NCI-H2196 (cell line): ENCODE results near the gene HBZ.
"Not testable (repeated sequence)": the region's sequence is repeated elsewhere in the genome, so short reads cannot be mapped to it uniquely, and the experiment has no call there.

ENCODE experiments used
- DNase-seq: peaks from one replicate; lab custom pipeline; 2025; ENCODE audit not compliant: unreplicated experiment; lab: John Stamatoyannopoulos, UW

The HBZ gene

DNA sequence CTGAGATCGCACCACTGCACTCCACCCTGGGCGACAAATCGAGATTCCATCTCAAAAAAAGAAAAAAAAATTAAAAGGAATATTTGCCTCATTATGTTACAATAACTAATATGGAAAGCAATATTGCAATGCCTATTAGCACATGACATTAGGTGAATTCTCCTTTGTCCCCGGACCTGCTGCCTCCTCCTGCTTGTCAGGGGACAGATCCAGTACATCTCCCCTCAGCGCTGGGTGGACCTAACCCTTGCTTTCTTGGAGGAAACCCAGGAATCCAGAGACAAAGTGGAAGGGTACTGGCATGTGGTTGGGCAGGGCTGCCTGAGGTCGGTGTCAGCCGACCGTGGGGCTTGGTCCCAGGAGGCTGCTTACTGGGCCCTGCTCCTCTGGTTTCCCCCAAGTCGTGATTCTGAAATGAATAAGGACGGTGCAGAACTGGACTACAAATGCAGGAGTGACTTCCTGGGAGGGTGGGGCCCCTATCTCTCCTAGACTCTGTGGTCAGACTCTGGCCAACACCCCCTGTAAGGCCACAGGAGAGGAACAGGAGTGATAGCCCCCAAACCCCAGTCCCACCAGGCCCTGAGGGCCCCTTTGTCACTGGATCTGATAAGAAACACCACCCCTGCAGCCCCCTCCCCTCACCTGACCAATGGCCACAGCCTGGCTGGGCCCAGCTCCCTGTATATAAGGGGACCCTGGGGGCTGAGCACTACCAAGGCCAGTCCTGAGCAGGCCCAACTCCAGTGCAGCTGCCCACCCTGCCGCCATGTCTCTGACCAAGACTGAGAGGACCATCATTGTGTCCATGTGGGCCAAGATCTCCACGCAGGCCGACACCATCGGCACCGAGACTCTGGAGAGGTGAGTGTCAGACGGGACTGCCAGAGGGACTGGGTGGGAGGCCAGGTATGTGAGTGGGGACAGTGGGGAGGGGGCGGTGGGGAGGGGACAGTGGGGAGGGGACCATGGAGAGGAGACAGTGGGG is at the start of gene HBZ:
HBZ (plus strand) TSS at position 504 of the 988 bp plus-strand sequence; CDS start at position 770, 266 bp downstream.
- DNase-seq: no peak

DNA sequence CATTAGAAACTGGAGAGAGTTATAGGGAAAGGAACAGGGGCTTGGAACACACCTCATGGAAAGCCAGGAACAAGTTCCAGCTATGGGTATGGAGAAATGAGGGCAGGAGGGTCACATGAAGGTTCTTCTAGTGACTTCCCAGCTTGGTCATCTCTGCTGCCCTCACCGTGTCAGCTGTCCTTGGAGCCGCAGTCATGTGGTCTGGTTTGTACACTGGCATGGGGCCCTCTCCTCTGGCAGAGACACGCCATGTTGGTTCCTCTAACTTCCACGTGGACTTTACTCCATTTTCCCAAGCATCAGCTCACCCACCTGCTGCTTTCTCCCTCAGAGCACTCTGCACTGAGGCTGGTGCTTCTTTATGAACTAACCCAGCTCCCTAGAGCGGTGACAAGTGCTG is 48.1 kb upstream of the HBZ start:
- DNase-seq: no peak

DNA sequence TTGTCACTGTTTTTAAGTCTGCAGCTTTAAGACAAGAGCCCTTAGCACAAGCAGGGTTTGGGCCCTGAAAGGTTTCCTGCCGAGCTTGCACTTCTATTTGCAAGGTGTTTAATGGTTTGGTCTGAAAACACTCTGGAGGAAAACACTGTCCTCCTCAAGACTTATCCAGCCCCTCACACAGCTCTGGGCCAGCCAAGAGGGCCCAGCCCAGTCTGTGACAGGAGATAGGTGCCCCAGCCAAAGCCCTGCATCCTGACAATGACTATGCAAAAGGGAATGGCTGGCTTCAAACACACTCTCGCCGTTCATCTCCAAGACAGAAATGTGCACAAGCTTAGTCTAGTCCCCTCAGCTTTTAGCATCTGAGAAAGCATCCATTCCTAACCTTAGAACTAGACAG is 47.5 kb upstream of the HBZ start:
- DNase-seq: no peak

DNA sequence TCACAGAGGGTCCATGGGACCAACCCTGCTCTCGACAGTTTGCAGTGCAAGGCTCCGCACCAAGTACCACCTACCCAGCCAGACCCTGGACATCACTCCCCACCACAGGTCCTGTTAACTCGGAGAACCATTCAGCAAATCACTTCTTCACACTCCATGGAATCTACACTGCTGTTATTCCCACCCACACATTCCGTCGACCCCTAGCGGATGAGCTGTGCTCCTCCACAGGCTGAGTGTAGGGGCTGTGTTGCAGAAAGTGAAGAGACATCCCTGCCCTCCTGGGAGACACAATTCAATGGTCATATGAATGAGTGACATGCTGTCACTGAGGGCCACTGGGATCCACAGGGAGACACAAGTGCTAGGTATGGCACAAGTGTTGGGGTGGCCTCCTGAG is 46.9 kb upstream of the HBZ start:
- DNase-seq: no peak

DNA sequence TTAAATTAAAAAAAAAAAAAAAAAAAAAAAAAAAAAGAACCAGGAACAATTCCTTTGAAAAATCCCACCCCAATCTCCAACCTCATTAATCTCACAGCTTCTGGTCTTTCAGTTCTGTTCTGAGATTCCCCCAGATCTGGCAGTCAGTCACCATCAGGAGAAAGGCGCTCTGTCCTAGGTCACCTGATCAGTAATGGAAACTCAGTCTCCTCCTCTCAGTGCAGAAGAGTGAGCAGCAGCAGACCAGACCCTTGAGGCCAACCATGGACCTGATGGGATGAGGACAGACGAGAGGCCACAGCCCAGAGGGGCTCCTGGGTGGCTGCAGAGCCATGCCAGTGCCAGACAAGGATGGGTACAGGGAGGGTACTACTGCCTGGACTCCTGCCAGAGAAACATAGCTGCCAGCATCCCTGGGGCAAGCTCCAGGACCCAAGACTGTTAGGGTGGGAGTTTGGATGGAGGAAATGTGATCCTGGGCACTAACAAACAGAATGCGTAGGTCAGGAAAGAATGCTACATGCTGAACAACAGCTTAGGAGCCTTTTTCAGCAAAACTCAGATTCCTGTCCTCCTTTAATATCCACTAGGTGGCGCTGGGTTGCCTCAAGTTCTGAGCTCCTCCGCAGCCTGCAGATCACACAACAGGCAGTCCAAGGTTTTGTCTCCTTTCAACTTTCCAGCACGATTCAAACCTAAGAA is 45.7 kb upstream of the HBZ start:
- peak; percentile 79 for DNase-seq

DNA sequence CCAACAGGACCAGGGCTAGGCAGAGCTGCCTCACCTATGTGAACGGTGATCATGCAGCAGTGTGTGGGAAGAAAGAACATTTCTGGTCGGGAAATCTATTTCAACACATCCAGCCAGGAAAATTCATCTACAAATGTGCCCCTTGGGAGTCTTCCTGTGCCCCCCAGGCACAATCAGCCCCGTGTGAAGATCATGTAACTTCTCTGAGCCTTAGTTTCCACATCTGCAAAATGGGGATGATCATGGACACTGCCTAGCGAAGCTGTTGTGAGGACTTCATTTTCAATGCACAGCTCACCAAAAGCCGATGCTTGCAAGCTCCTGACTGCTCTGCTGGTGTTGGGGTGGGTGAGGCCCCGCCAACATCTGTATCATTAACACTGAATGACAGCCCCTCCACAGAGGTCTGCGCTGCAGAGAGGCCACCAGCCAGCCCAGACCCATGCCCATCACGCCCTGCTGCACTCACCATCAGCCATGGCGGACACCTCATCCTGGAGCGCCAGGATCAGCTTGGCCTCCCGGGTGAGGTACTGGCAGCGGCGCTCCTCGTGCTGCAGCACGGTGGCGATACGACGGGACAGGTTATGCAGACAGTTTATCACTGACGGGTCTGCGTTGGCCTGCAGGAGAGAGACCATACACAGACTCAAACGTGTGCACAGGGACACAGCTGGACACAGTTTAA is 40.1 kb upstream of the HBZ start:
- no peak for DNase-seq

DNA sequence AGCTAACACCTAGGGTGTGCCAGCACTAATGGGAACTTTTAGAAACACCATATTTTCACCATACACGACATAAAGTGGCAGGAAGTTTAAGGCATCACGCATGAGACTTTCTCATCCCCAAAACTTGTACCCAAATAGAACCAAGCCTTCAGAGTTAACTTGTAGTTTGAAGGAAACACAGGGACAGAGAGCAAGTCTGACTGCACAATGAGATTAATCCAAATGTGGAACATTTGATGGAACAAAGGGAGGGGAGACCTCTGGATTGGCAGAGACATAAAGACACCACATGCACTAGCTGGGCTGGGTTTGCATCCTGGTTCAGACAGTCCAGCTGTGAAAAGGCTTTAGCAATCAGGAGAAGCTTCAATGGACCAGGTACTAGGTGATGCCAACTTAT is 38.1 kb upstream of the HBZ start:
- DNase-seq: no peak

DNA sequence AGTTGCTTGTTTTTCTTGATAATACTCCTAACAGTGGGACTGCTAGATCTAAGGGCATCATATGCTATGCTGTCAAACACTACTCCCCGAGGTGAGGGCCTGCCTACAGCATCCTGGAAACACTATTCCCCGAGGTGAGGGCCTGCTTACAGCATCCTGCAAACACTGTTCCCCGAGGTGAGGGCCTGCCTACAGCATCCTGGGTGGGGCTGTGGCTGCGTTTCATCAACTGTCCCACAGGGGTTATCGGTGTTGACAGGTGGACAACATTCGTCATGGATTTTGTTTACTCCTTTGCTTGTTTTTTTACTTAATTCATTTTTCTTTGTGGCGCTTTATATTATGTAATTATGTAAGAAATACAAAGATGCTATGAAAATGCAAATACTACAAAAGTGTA is 36.4 kb upstream of the HBZ start:
- no peak for DNase-seq

DNA sequence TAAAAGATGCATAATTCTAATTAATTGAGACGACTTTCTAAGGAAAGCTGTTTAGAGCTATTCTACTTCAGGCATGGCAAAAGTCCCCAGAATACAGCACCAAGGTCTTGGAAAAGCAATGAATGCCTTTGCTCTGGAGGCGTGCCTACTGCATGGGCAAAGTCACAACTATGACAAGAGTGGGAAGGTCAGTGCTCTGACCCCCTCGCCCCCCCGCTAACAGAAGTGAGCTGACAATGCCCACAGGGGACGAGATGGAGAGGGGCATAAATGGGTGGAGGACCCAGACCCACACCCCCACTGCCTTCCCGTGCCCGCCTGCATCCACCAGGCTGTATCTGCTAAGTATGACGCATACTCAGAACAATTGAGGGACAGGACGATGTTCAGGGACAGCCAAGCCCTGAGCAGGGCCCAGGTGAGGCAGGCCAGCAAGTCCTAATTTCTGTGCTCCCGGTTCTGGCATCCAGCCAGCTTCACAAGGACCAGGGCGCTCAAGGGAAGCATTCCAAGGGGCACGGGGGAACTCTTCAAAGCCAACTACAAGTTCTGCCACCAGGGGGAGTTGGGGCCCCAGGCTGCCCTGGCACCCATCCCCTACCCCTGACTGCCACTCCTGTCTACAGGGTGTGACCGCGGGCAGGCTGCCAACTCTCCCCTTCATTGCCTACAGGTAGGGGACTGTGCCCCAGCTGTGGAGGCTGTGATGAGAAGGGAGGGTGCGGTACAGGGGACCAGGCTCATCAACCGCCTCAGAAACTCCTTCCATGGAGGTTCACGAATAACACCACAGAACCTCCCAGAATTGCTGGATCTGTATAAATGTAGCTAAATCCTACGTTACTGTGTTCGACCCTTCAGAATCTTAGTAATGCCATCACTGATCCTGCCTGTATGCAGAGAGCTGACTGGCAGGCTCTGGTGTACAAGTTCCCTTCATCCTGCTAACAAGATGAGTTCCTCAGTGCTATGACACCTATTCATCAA is 34.8 kb upstream of the HBZ start:
- peak; percentile 80 for DNase-seq

DNA sequence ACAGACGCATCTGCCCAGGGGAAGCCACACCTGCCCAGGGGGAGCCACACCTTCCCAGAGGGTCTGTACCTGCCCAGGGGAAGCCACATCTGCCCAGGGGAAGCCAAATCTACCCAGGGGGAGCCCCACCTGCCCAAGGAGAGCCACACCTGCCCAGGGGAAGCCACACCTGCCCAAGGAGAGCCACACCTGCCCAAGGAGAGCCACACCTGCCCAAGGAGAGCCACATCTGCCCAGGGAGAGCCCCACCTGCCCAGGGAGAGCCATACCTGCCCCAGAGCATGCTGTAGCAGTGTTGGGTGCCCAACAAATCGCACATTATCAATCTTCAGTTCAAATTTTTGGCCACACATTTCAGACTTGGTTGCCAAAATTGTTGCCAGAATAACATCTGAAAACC is 33.6 kb upstream of the HBZ start:
- DNase-seq: no peak

DNA sequence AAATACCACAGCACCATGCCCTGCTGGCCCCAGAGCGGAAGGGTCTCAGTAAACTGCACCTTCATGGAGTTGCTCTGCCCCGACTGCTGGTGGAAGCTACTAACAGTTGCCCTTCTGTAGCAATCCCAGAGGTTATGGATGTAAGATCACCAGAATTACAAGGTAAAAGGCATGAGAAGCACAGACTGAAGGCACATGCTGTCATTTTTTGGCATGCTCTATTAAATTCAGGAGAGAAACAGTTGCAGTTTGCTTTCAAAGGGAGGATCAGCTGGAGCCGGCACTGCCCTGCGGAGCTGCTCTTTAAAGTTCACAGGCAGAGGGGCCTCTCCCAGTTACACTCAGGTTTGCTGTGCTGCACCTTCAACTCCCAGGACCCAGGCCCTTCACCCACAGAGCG is 33.1 kb upstream of the HBZ start:
- DNase-seq: no peak

DNA sequence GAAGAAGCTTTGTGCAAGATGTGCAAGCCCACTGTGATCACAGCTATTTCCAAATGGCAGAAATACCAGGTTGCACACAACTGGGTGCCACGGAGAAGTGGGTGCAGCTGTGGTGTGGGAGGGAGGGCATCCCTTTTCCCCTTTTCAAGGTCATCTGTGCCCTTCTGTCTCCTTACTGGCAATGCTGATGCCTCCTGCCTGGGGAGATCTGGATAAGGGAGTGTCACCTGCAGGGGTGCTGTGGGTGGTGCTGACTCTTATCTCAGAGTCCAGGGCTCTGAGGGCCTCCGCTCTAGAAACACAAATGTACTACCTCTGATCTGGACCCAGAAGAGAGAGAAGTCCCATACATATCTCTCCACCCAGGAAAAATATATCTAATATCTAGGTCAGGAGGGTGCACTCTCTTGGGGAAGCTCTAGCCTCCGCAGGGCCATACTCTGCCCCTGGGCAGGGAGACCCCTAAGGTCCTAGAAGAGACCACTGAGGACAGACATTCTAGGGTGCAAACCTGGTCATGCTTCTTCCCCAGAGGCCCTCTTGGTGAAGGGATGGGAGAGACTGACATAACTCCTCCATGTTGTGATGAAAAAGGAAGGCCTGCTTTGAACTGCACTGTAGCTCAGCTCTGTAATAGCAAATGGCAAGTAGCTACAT is 32.5 kb upstream of the HBZ start:
- DNase-seq: no peak

DNA sequence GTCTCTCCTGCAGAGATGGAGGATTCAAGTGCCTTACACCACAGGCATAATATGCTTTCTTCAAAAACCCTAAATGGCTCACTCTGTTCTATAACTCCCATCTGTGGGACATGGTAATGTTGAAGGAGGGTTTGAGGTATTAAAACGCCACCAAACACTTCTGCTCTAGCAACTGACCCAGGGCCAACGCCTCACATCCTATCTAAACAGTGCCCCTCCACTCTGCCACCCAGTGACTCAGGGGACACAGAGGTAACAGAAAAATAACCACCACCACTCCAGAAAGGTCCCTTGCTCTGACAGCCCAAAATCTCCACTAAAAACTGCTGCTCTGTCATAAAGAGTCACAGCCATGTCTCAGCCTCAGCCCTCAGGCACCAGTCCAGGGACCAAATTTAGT is 31.7 kb upstream of the HBZ start:
- DNase-seq: no peak

DNA sequence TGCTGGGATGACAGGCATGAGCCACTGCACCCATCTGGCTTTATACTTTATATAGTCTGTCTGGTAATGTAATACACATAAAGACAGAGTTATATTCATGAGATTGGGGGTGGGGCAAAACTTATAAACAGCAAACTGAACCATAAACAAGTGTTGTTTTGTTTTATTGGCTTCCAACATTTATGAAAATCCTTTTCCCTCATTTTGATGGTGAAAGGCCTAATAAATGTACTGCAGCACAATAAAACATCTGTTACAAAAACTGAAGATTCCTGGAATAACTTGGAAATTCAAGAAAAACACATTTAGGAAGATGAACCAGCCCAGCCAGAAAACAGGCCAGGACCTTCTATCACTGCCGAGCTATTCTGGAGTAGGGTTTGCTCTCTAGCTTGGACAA is 30.1 kb upstream of the HBZ start:
- no peak for DNase-seq

DNA sequence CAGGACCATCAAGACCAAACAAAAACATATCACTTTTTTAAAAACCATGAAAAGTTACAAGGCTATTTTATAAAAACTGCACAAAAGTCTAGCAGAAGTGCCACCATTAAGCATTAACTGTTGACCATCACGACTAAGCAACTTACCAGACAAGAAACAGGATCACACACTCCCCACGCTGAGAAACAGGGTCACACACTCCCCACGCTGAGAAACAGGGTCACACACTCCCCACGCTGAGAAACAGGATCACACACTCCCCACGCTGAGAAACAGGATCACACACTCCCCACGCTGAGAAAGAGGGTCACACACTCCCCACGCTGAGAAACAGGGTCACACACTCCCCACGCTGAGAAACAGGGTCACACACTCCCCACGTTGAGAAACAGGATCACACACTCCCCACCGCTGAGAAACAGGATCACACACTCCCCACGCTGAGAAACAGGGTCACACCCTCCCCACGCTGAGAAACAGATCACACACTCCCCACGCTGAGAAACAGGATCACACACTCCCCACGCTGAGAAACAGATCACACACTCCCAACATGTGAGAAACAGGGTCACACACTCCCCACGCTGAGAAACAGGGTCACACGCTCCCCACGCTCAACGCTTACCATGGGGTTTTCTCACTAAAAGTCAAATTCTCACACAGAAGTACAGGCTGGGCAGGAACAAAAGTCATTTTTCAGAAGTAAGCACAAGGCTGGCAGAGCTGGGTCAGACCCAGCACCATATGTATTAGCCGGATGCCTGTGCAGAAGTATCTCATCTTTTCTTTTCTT is 28.7 kb upstream of the HBZ start:
- not testable (repeated sequence) for DNase-seq

DNA sequence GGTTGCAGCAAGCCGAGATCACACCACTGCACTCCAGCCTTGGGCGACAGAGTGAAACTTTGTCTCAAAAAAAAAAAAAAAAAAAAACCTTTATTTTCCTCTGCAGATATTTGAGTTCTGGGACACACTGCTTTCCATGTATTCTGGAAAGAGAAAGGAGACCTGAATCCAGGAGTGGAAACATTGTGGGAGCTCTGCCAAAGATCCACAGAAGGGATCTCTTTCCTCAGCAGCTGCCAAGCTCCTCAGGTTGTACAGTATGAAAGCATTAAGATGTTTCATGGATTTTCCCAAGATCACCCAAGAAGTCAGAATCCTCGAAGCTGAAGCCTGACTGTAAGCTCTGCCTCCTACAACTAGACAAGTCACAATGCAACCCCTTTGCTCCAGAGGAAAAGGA is 27.4 kb upstream of the HBZ start:
- no peak for DNase-seq

DNA sequence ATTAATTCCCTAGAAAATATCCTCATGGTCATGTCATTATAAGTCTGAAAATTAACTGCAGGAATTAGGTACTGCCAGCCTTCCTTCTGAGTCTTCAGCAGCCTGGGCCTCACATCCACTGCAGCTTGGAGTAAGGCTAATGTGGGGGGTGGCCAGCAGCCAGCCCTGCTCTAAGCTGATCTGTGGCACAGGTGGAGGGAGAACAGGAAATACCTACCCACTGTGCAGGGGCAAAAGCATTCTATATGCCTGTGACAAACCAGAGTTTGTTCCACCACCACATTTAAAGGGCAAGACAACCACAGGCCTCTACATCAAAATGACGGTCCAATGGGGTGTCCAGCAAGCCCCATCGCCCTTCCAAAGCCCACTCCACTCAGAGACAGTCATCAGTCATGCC is 23.4 kb upstream of the HBZ start:
- no peak for DNase-seq

DNA sequence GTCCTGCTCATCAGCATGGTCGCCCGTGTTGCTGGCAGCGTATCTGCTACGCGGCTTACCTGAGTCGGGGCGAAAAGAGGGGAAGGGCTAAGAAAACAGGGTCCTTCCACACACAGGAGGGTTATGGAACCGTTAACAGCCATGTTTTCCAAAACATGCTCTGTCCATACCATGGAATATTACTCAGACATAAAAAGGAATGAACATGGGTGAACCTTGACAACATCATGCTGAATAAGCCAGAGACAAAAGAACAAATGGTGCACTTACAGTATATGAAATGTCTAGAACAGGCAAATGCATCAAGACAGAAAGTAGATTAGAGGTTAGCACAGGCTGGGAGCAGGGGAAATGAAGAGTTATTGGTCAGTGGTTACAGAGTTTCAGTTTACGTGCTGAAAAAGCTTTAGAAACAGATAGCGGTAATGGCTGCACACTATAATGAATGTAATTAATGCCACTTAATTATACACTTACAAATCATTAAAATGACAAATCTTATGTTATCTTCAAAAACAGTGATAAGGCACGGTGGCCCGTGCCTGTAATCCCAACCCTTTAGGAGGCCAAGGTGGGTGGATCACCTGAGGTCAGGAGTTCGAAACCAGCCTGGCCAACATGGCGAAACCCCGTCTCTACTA is 21.8 kb upstream of the HBZ start:
- no peak for DNase-seq

DNA sequence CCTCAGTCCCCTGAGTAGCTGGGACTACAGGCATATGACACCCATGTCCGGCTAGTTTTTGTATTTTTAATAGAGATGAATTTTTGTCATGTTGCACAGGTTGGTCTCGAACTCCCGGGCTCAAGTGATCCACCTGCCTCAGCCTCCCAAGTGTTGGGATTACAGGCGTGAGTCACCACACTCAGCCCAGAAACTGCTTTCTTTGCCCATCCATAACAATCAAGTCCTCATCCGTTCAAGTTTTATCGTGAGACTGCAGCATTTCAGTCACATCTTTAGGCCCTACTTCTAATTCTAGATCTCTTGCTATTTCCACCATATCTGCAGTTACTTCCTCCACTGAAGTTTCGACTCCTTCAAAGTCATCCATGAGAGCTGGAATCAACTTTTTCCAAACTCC is 20.3 kb upstream of the HBZ start:
- no peak for DNase-seq
